GM18867 (cell line): ENCODE measurements around the gene EDA.

Source experiments
- ATAC-seq: cut with Tn5 transposase; IDR thresholded peaks from one replicate; pipeline ENCODE4 v1.9.1; 2021; ENCODE audit warnings: mild to moderate bottlenecking, moderate library complexity; ENCODE audit not compliant: unreplicated experiment

The EDA gene

DNA sequence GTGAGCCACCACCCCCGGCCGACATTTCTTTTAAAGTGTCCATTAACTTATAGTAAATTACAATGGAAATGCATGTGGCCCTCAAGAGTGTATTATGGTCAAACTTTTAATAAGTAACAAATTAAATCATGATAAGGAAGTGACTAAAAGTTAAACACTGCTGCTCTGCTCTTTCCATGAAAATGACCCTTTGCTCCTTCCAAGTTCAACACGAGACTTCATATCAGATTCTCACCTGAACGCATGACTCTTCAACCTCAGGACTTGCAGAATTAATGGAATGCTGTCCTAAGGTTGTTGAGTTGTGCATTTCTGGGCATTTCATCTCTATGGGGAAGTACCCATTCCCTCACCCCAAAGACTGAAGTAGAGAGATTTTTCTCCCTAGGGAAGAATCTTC lies 406.7 kb downstream of the EDA start:
- ATAC-seq: no peak

GRCh38 chrX:70025464-70025863 lies 409.6 kb downstream of the EDA start:
- ATAC-seq: no peak

DNA sequence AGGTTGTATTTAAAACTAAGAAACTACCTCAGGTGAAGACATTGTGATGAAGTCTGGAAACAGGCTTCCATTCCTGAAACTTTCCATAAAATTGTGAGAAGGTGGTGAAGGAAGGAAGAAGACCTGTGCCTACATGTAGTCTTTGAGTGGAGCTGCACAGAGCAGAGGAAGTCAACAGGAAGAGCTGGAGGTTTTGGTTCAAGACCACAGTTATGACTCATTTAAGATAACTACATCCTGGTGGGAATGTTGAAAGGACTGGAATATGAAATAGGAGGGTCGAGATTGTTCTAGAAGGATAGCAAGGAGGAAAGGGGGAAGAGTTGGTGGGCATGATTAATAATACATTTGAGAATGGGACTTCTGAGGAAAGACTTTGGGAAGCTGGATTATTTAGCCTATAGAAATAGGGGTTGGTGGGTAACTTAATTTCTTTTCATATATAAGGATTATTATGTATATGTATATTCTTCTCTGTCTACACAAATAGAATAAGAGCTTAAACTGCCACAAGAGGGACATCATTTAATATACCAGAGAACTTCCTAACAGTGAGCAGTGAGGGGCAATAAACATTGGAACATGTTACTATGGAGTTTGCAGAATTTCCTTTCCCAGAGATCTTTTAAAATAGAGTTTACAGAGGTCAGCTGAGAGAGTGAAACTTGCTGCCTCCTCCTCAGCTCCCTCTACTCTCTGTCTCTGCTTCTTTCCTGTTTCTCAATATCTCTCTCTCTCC lies 410.4 kb downstream of the EDA start:
- ATAC-seq: no peak

- no peak for ATAC-seq
These were observed 410.9 kb downstream of the EDA start for GRCh38 chrX:70026851-70027200.

- ATAC-seq: no peak
These were observed 413.9 kb downstream of the EDA start for GRCh38 chrX:70029863-70030262.

GRCh38 chrX:70030301-70030767 lies 414.4 kb downstream of the EDA start:
- ATAC-seq: peak; percentile 87

GRCh38 chrX:70032792-70033191 lies 416.9 kb downstream of the EDA start:
- no peak for ATAC-seq

DNA sequence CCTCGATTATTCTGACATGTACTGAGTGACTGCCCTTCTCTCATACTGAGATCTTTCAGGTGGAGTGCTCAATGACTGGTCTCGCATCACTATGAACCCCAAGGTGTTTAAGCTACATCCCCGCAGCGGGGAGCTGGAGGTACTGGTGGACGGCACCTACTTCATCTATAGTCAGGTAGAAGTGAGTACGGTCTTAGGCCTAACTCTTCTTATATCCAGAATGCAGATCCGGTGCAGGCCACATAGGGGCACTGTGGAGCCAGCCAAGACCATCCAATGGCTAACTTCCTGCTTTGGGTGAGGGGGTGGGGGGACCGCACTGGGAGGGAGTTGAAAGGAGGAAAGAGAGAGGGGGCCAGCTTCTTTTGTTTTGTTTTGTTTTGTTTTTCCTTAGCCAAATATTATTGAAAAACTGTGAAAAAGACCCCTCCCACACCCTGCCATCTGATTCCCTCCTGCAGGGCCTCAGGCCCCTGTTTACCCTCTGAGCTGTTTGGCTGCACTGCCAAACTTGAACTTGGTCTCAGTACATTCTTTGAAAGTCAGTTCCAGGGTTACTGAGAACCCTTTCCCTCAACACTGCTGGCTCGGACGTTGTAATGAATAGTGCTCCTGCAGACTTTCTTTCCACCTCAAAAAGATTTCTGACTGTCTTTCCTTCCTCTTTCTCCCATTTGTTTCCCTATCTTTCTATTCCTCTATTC lies 417.6 kb downstream of the EDA start:
- peak; percentile 58 for ATAC-seq

DNA sequence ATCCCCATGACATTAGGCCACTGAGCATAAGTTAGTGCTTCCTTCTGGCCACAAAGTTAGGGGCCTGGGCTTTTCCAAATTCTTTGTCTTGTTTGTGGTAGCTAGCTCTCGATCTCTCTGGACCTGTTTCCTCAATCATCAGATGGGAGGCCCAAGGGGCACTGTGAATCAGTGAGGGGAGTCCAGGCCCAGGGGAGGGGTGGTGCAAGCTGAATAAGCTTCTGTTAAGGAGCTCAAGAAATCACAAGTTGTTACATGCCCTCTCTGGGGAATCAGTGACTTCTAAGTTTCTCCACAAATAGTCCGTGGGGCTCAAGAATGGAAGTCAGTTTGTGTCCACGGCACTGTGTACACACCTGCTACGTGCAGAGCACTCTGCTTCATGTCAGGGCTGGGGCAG lies 418.7 kb downstream of the EDA start:
- ATAC-seq: no peak

DNA sequence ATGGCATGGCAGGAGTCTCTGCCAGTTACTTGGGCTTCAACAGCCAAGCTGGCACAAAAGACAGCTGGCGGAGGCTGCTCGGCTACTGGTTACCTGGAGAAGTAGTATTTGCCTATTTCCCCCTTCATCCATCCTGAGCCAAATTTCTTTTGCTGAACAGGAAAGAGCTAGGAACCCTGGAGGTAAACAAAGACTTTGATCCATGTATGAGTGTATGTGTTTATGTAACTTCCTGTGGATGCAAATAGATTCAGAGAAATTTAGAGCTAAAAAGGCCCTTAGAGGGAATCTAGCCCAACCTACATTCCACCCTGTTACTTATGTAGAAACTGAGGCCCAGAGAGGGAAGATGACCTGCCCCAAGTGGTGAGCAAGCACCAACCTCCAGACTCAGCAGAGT lies 422.6 kb downstream of the EDA start:
- no peak for ATAC-seq

GRCh38 chrX:70038951-70039350 lies 423.0 kb downstream of the EDA start:
- ATAC-seq: no peak

DNA sequence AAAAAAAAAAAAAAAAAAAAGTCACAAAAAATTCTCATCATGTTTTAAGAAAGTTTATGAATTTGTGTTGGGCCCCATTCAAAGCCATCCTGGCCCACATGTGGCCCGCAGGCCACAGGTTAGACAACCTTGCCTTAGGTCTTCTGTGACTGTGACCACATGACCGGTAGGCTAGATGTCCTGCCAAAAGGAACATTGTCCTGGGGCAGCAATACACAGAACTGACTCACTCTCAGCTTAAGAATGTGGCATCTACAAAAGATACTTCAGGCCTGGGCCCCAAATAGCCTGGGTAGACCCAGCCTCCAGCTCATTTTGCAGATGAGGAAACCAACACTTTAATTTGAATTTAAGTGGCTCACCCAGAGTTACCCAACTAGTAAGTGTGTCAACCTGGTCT lies 423.8 kb downstream of the EDA start:
- no peak for ATAC-seq

GRCh38 chrX:70041993-70042392 lies 426.1 kb downstream of the EDA start:
- no peak for ATAC-seq

DNA sequence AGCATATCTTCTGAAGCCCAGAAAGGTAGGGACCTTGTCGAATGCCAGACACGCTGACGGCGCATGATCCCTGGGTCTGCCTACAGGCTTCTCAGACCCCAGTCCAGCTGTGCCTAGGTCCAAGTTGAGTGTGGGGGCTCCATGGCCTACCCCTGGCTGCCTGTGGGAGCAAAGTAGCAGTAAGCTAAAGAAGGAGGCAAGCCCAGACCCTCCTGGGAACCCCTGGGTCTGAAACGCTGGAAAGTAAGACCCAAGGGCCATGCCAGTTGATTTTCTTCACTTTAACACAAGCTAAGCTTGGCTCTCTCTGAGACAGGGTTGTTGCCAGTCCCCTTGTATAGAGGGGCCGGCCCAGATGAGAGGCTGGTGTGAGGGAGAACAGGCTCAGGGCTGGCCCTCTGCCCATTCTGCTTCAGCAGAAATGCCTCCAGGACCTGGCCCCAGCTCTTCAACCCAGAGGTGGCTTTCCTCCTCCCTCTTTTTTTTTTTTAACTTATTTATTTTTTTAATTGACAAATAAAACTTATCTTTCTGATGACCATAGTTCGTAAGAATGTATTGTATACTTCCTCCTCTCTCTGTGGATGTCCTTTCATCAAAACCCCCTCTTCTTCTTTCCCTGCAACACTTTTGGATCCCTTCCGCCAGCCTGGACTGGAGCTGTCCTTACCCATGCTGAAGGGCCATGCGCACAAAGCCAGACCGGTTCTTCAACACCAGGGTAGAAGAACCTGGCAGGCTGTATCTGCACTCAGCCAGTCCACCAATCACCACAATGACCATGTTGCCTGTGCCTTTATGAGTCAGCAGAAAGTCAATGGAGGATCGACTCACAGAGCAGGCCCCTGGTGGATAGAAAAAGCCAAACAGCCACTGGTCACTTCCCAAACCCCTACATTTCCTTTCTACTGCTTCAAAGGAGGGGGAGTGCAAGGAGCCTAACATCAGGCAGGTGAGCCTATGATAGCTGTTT lies 426.8 kb downstream of the EDA start:
- ATAC-seq: no peak

GRCh38 chrX:70043685-70044084 lies 427.8 kb downstream of the EDA start:
- ATAC-seq: no peak

GRCh38 chrX:70044541-70045245 lies 428.8 kb downstream of the EDA start:
- no peak for ATAC-seq

DNA sequence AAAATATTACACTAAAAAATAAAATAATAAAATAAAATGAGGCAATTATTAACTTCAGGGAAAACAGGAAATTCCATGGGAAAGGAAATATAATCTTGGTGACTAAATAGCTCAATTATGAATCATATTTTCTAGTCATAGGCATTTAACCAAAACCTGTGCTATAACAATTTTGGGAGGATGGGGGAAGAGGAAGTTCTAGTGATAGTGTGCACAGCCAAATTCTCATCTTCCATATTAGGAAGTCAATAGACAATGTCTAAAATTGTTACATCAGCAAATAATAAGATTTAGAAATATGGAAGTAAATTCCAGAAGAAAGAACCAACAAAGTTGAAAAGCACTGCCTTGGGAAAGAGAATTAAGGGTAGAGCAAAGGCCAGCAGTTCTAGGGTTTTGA lies 431.1 kb downstream of the EDA start:
- ATAC-seq: no peak

DNA sequence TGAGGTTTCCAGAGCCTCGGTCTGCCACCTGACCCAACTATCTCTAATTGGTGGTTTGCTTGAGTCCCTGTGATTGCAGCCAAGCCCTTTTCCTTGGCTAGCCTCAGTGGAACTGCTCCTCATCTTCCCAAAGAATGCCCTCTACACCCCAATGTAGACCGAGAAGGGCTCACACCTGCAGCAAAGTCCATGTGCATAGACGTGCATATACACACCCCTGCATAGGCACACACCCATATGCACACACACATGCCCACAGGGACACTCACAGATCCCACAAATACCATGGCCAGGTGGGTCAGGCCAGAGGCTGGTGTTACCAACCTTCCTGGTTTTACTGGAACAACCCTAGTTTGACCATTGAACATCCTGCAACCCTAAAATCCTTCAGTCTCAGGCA lies 433.5 kb downstream of the EDA start:
- ATAC-seq: no peak

- no peak for ATAC-seq
These were observed 434.0 kb downstream of the EDA start, which contains the start of gene AWAT2 for GRCh38 chrX:70049925-70050324. Gene AWAT2, minus strand, starts transcription at chrX:70049938. Its CDS starts 6 bp downstream, at chrX:70049932.

- no peak for ATAC-seq
These were observed 437.1 kb downstream of the EDA start for GRCh38 chrX:70052895-70053615.
